ENCODE measurements around the gene DDX51. TPM values are rescaled to one million over a fixed set of nuclear protein-coding genes. Genes with fewer than 3 reads are reported as not detected.
"Not testable (repeated sequence)": the region's sequence is repeated elsewhere in the genome, so short reads cannot be mapped to it uniquely, and the experiment has no call there.

DDX51 gene
- total RNA-seq, 1 donor from 2014 or later: 18.9 TPM

DNA sequence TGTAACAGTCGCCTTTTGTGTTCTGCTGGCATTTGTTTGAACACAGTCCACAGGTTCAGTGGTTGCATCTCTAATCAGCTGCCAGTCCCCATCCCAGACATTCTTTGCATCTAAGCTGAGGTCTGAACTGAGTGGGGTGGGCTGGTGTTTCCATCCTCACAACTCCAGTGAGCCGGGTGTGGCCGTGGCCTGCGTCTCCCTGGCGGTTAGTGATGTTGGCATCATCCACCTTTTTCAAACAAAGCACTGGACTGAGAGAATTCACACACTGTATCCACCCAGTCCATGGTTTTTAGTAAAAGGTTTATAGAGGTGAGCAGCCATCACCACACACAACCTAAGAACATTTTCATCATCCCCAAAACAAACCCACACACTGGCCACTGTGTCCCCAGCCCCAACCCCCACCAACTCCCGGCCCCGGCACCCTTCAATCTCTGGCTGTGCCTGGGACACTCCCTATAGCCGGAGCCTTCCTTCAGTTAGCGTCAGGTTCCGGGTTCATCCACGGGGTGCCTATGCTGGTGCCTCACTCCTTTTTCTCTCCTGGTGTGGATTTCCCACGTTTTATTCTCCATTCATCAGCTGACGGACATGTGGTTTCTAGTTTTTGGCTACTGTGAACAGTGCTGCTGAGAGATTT, 6.5 kb downstream of the DDX51 start:
- DNase-seq (ENCODE audit: low read depth): no peak
- no peaks in the 10 kb centered on the region for H3K36me3 ChIP-seq (ENCODE audit: control insufficient read depth, insufficient read depth, low read length)
- TF ChIP-seq, protein P1, sequence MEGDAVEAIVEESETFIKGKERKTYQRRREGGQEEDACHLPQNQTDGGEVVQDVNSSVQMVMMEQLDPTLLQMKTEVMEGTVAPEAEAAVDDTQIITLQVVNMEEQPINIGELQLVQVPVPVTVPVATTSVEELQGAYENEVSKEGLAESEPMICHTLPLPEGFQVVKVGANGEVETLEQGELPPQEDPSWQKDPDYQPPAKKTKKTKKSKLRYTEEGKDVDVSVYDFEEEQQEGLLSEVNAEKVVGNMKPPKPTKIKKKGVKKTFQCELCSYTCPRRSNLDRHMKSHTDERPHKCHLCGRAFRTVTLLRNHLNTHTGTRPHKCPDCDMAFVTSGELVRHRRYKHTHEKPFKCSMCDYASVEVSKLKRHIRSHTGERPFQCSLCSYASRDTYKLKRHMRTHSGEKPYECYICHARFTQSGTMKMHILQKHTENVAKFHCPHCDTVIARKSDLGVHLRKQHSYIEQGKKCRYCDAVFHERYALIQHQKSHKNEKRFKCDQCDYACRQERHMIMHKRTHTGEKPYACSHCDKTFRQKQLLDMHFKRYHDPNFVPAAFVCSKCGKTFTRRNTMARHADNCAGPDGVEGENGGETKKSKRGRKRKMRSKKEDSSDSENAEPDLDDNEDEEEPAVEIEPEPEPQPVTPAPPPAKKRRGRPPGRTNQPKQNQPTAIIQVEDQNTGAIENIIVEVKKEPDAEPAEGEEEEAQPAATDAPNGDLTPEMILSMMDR (IDR thresholded peaks at IDR 0.05; ENCODE audit: insufficient read depth, low read length, poor library complexity, severe bottlenecking): no peak
- no peak overlapping the region for H3K4me3 ChIP-seq (ENCODE audit: low read depth, low read length)
- no peaks in the 10 kb centered on the region for H3K27me3 ChIP-seq (ENCODE audit: control insufficient read depth, insufficient read depth, low read length)

GRCh38 chr12:132136226-132136625, 7.9 kb downstream of the DDX51 start:
- DNase-seq (ENCODE audit: low read depth); H3K36me3 ChIP-seq (ENCODE audit: control insufficient read depth, insufficient read depth, low read length); H3K4me3 ChIP-seq (ENCODE audit: low read depth, low read length); H3K27me3 ChIP-seq (ENCODE audit: control insufficient read depth, insufficient read depth, low read length): not testable (repeated sequence)

DNA sequence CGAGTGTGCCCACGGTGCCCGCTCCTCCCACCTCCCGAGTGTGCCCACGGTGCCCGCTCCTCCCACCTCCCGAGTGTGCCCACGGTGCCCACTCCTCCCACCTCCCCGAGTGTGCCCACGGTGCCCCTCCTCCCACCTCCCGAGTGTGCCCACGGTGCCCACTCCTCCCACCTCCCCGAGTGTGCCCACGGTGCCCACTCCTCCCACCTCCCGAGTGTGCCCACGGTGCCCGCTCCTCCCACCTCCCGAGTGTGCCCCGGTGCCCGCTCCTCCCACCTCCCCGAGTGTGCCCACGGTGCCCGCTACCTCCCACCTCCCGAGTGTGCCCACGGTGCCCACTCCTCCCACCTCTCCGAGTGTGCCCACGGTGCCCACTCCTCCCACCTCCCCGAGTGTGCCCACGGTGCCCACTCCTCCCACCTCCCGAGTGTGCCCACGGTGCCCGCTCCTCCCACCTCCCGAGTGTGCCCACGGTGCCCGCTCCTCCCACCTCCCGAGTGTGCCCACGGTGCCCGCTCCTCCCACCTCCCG, 9.4 kb downstream of the DDX51 start:
- not testable (repeated sequence) for H3K27me3 ChIP-seq (ENCODE audit: control insufficient read depth, insufficient read depth, low read length); DNase-seq (ENCODE audit: low read depth); H3K36me3 ChIP-seq (ENCODE audit: control insufficient read depth, insufficient read depth, low read length); H3K4me3 ChIP-seq (ENCODE audit: low read depth, low read length)

DNA sequence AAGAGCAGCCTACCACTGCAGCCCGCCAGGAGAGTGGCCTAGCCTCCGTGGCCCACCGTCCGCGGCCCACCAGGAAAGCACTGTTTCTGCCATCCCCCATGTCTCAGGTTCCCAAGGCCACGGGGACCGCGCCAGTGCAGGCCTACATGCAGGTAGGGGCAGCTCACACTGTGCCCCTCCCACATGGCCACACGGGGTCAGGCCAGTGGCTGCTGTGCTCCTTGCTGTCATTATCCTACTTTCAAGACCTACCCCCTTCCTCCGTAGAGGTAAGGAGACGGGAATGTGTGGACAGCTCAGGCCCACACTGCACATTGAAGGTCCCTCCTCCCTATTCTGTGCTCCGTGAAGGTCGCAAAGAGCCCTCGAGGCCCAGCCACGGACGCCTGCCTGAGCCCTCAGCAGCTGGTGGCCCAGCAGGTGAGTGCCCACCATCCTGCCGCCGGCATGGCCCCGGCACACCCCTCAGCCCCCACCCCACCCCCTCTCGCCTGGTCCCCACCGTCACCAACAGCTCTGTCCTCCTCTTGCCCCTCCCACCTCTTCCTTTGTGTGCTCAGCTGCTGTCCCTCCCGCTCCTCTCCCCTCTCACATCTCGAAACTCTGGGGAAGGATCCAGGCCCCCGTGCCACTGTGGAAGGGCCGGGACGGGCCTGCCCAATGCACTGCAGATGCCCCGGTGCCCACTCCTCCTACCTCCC, 10.0 kb downstream of the DDX51 start:
- no peaks in the 10 kb centered on the region for H3K27me3 ChIP-seq (ENCODE audit: control insufficient read depth, insufficient read depth, low read length)
- no peaks in the 10 kb centered on the region for H3K36me3 ChIP-seq (ENCODE audit: control insufficient read depth, insufficient read depth, low read length)
- H3K4me3 ChIP-seq (ENCODE audit: low read depth, low read length): no peak overlapping the region
- TF ChIP-seq, protein P1 (IDR thresholded peaks at IDR 0.05; ENCODE audit: insufficient read depth, low read length, poor library complexity, severe bottlenecking): peak; percentile 8
- no peak for DNase-seq (ENCODE audit: low read depth)

DNA sequence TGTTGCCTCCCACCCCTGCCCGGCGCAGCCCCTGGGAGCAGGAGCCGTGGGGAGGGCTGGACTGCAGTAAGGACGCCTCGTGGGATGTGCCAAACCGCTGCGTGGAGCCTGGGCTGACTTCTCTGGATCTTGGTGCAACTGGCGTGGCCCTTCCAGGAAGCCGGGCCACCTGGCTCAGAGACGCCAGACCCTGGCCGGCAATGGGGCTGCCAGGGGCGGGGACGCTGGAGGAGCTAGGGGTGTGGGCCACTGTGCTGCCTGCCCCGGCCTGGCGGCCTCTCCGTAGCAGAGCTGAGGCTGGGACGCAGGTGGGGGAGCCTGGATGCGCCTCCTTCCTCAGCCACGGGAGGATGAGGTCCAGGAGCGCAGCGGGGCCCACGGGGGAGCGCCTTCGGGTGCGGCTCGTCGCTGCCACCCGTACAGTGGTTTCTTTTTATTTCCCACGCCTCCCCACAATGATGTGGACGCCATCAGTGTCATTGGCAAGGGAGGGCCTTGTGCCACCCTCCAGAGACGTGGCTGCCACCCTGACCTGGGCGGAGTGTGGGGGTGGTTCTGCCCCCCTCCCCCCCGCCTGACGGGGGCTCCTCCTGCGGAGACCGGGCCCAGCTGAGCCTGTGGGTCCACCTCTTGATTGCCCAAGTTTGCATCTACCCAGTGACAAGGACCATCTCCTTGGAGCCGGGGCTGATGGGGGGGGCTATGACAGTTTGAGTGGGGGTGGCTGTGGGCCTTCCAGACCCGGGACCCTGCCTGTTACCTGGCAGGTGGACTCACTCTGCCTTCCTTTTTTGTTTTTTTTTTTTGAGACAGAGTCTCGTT, 11.3 kb downstream of the DDX51 start:
- no peak for DNase-seq (ENCODE audit: low read depth)
- Histone ChIP-seq H3K27me3 (ENCODE audit: control insufficient read depth, insufficient read depth, low read length) (no peaks in the 10 kb centered on the region), H3K4me3 (ENCODE audit: low read depth, low read length) (no peak overlapping the region), H3K36me3 (ENCODE audit: control insufficient read depth, insufficient read depth, low read length) (no peaks in the 10 kb centered on the region)
- TF ChIP-seq, protein P1 (IDR thresholded peaks at IDR 0.05; ENCODE audit: insufficient read depth, low read length, poor library complexity, severe bottlenecking): no peak

DNA sequence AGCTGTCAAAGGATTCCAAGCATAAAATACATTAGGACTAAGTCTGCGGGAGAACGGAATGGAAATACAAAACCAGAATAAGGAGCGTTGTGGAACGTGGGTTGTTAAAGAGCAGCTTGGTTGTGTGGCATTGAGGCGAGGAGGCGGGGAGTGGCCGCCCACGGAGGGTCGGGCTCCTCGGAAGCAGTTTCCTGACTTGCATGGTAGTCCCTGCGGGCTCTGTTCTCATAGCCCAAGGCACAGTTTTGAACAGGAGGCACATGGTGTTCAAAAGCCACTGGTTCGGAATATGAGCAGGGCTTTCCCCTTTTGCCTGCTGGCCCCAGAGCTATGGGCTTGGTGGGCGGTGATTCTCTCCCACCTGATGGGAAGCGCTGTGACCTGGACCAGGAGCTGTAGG, 12.2 kb downstream of the DDX51 start:
- TF ChIP-seq, protein P1 (IDR thresholded peaks at IDR 0.05; ENCODE audit: insufficient read depth, low read length, poor library complexity, severe bottlenecking): no peak
- DNase-seq (ENCODE audit: low read depth): no peak
- H3K36me3 ChIP-seq (ENCODE audit: control insufficient read depth, insufficient read depth, low read length): no peaks in the 10 kb centered on the region
- no peak overlapping the region for H3K4me3 ChIP-seq (ENCODE audit: low read depth, low read length)
- no peaks in the 10 kb centered on the region for H3K27me3 ChIP-seq (ENCODE audit: control insufficient read depth, insufficient read depth, low read length)
